ENCODE measurements around the gene GGACT. TPM values are rescaled to one million over a fixed set of nuclear protein-coding genes. Genes with fewer than 3 reads are reported as not detected.

GGACT gene
- total RNA-seq, 1 donor from 2014 or later, result 5.2 TPM

- Mint-ChIP-seq H3K4me3 (ENCODE audit: unreplicated experiment) (no peak overlapping the region), H3K36me3 (ENCODE audit: unreplicated experiment) (no peaks in the 10 kb centered on the region), H3K9me3 (ENCODE audit: unreplicated experiment) (no peaks in the 10 kb centered on the region), H3K27ac (ENCODE audit: unreplicated experiment) (no peak overlapping the region), H3K27me3 (ENCODE audit: unreplicated experiment) (peaks cover 2% of the 10 kb centered on the region), H3K4me1 (ENCODE audit: low read depth, unreplicated experiment) (peaks cover 18% of the 10 kb centered on the region)
- TF ChIP-seq CTCF (IDR thresholded peaks at IDR 0.05; ENCODE audit: partially characterized antibody, unreplicated experiment), result no peak
- DNase-seq, result no peak
Observed at GRCh38 chr13:100634696-100635095, 46.1 kb upstream of the GGACT start.

DNA sequence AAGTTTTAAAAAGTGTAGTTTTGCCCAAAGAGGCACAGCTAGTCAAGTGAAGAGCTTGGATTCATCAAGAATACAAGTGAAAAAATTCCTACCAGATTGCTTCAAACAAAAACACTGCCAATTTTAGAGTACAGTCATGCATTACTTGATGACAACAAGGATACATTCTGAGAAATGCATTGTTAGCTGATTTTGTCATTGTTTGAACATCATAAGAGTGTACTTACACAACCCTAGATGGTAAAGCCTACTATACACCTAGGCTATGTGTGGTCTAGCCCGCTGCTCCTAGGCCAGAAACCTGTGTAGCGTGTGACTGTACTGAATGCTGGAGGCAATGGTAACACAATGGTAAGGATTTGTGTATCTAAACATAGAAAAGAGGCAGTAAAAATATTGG, 44.9 kb upstream of the GGACT start:
- H3K27me3 Mint-ChIP-seq (ENCODE audit: unreplicated experiment), result peaks cover 2% of the 10 kb centered on the region
- no peak for TF ChIP-seq CTCF (IDR thresholded peaks at IDR 0.05; ENCODE audit: partially characterized antibody, unreplicated experiment)
- DNase-seq, result no peak
- H3K36me3 Mint-ChIP-seq (ENCODE audit: unreplicated experiment), result peaks cover 7% of the 10 kb centered on the region
- peaks cover 18% of the 10 kb centered on the region for H3K4me1 Mint-ChIP-seq (ENCODE audit: low read depth, unreplicated experiment)
- H3K27ac Mint-ChIP-seq (ENCODE audit: unreplicated experiment), result no peak overlapping the region
- H3K4me3 Mint-ChIP-seq (ENCODE audit: unreplicated experiment), result no peak overlapping the region
- no peaks in the 10 kb centered on the region for H3K9me3 Mint-ChIP-seq (ENCODE audit: unreplicated experiment)

DNA sequence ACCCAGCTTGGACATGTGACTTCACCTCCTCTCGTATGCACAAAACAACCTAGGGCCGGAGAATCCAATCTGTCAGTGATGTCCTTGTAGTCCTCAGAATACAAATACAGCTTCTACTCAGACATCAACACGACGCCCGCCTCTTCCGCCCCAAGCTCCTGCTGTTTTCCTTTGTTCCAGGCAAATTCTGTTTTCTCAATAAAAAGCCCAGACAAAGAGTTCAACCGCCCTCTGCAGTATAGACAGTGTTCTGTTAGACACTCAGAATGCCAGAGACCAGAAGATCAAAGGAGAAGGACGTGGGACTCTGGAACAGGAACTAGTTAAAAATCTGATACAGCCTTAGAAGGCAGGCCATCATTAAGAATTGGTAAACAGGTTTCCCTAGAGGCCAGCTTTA, 42.0 kb upstream of the GGACT start:
- peaks cover 2% of the 10 kb centered on the region for H3K9me3 Mint-ChIP-seq (ENCODE audit: unreplicated experiment)
- H3K4me1 Mint-ChIP-seq (ENCODE audit: low read depth, unreplicated experiment), result peaks cover 14% of the 10 kb centered on the region
- TF ChIP-seq CTCF (IDR thresholded peaks at IDR 0.05; ENCODE audit: partially characterized antibody, unreplicated experiment), result no peak
- peaks cover 20% of the 10 kb centered on the region for H3K36me3 Mint-ChIP-seq (ENCODE audit: unreplicated experiment)
- no peak for DNase-seq
- H3K4me3 Mint-ChIP-seq (ENCODE audit: unreplicated experiment), result peak overlapping the region; percentile 36
- peaks cover 6% of the 10 kb centered on the region for H3K27me3 Mint-ChIP-seq (ENCODE audit: unreplicated experiment)
- peak overlapping the region; percentile 91 for H3K27ac Mint-ChIP-seq (ENCODE audit: unreplicated experiment)

DNA sequence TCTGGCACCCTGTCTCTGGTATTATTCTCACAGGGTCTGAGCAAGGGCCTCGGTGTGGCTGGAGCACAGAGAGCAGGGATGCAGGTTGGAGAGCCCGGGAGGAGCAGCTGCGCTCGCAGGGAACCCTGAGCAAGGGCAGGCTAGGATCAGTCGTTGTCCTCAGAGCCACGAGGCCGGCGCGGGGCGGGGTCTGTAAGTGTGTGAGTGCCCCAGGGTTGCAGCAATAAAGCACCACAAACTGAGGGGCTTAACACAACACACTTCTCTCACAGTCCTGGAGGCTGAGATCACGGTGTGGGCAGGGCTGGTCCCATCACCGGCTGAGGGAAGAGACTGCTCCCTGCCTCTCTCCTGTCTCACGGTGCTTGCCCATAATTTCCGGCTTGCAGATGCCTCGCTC, 38.5 kb upstream of the GGACT start:
- Mint-ChIP-seq H3K27ac (ENCODE audit: unreplicated experiment) (no peak overlapping the region), H3K36me3 (ENCODE audit: unreplicated experiment) (peaks cover 28% of the 10 kb centered on the region), H3K27me3 (ENCODE audit: unreplicated experiment) (peaks cover 5% of the 10 kb centered on the region), H3K9me3 (ENCODE audit: unreplicated experiment) (peaks cover 4% of the 10 kb centered on the region), H3K4me1 (ENCODE audit: low read depth, unreplicated experiment) (peaks cover 13% of the 10 kb centered on the region), H3K4me3 (ENCODE audit: unreplicated experiment) (no peak overlapping the region)
- no peak for DNase-seq
- TF ChIP-seq CTCF (IDR thresholded peaks at IDR 0.05; ENCODE audit: partially characterized antibody, unreplicated experiment), result no peak

GRCh38 chr13:100625447-100625846, 36.9 kb upstream of the GGACT start:
- H3K27ac Mint-ChIP-seq (ENCODE audit: unreplicated experiment), result no peak overlapping the region
- H3K4me1 Mint-ChIP-seq (ENCODE audit: low read depth, unreplicated experiment), result peaks cover 2% of the 10 kb centered on the region

More at GRCh38 chr13:100625447-100625846, 36.9 kb upstream of the GGACT start:
- TF ChIP-seq CTCF (IDR thresholded peaks at IDR 0.05; ENCODE audit: partially characterized antibody, unreplicated experiment), result no peak
- H3K36me3 Mint-ChIP-seq (ENCODE audit: unreplicated experiment), result peaks cover 43% of the 10 kb centered on the region
- DNase-seq, result no peak
- H3K4me3 Mint-ChIP-seq (ENCODE audit: unreplicated experiment), result no peak overlapping the region
- peaks cover 5% of the 10 kb centered on the region for H3K27me3 Mint-ChIP-seq (ENCODE audit: unreplicated experiment)
- peaks cover 7% of the 10 kb centered on the region for H3K9me3 Mint-ChIP-seq (ENCODE audit: unreplicated experiment)

Measured in glutamatergic neuron (in vitro differentiated cells).